Measurements from ENCODE around the gene UBE3C.

DNA sequence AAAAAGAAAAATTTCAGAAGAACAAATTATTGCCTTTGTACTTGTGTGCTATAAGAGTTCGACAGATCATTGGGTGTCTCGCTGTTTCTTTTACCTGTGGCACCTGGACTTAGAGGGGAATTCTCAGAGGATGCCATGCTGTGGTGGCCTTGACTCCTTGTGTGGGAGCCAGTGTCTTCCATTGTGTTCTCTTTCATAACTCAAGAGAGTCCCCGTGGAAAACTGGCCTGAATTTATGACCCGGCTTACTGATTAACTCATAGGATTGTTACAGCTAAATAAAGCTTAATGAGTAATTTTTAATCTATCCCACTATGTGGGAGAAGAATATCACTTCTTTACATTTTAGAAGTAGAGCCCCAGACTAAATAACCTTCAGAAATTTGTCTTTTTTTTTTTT lies 54.5 kb downstream of the UBE3C start:
- no peak for TF ChIP-seq ZNF184 (CRISPR knock-in tag; IDR thresholded peaks at IDR 0.05)
- no peak for TF ChIP-seq SP1 (CRISPR knock-in tag; IDR thresholded peaks at IDR 0.05)

All from K562 (cell line).